ENCODE data around the gene ASGR1. TPM values are rescaled to one million over a fixed set of nuclear protein-coding genes. Genes with fewer than 3 reads are reported as not detected.

The ASGR1 gene
- total RNA-seq, 1 donor from 2014 or later: 1.9 TPM

DNA sequence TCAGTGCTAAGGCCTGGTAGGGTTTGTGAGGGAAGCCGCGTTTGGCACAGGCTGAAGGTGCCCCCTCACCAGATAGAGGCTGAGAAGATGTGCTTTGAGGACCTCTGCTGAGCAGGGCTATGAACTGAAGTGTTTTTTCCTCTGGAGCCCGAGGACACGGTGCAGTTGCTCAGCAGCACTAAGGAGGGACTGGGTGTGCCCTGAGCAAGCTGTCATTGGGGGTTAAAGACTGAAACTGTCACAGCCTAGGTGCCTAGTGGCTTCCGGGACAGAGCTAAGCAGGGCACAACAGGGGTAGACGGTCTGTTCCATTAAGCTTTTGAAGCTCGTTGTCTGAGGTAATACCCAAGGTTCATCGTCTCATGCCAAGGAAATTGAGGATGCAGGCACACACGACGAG is 39.8 kb downstream of the ASGR1 start:
- no peaks in the 10 kb centered on the region for H3K36me3 Mint-ChIP-seq (ENCODE audit: low read depth)
- no peaks in the 10 kb centered on the region for H3K9me3 Mint-ChIP-seq (ENCODE audit: low read depth)
- TF ChIP-seq, protein P1, sequence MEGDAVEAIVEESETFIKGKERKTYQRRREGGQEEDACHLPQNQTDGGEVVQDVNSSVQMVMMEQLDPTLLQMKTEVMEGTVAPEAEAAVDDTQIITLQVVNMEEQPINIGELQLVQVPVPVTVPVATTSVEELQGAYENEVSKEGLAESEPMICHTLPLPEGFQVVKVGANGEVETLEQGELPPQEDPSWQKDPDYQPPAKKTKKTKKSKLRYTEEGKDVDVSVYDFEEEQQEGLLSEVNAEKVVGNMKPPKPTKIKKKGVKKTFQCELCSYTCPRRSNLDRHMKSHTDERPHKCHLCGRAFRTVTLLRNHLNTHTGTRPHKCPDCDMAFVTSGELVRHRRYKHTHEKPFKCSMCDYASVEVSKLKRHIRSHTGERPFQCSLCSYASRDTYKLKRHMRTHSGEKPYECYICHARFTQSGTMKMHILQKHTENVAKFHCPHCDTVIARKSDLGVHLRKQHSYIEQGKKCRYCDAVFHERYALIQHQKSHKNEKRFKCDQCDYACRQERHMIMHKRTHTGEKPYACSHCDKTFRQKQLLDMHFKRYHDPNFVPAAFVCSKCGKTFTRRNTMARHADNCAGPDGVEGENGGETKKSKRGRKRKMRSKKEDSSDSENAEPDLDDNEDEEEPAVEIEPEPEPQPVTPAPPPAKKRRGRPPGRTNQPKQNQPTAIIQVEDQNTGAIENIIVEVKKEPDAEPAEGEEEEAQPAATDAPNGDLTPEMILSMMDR (IDR thresholded peaks at IDR 0.05): no peak
- no peak overlapping the region for H3K4me3 Mint-ChIP-seq (ENCODE audit: unreplicated experiment)
- no peak for DNase-seq (ENCODE audit: low spot score)
- no peak overlapping the region for H3K27ac Mint-ChIP-seq (ENCODE audit: unreplicated experiment)
- H3K27me3 Mint-ChIP-seq (ENCODE audit: low read depth): peaks cover 42% of the 10 kb centered on the region
- no peaks in the 10 kb centered on the region for H3K4me1 Mint-ChIP-seq (ENCODE audit: low read depth)

DNA sequence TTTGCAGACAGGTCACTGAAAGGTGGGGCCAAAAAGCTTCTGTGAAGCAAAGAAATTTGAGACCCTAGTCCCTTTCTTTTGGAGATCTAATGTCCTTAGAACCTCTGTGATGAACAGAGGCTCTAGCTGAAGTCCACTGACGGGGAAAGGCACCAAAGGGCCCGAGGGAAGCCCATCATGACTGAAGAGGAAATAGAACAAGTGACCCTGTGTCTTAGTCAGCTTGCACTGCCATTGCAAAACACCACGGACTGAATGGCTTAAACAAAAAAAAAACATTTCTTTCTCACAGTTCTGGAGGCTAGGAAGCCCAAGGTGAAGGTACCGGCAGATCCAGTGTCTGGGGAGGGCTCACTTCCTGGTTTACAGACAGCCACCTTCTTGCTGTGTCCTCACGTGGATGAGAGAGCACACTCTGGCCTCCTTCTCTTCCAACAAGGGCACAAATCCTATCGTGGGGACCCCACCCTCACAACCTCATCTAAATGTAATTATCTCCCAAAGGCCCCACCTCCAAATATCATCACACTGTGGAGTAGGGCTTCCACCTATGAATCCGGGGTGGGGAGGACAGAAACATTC is 40.3 kb downstream of the ASGR1 start:
- no peak for DNase-seq (ENCODE audit: low spot score)

DNA sequence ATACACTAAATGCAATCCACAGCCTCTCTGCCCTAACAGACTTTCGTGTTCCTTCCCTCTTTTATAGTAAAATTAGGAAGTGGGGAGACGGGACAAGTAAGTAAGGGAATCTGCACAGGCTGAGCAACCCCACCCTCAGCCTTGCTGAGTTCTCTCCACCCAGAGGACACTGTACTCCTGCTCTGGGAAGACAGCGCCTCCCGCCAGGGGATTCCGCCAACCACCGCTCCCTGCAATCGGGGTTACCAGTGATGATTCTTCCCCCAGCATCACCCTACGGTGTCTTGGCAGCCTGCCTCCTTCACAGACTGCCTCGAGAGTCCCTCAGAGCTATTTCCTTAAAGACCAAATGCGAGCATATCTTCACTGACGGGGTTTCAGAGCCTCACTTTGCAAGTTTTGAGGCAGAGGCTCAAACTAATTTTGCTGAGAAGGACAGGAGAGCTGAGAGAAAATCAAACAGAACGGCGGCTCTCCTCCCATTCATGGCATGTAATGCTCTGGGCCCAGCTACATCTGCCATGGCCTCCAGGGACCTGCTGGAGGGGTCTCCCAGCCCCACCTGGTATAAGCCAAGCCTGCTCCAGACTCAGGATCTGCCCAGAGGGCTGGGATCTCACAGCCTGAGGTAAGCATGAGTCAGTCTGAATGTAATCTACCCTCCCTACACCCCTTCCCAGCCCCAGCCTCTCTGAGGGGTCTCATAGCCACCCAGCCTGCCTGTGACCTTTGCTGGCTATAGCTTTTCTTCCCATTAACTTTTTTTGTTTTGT is 41.8 kb downstream of the ASGR1 start:
- no peak overlapping the region for H3K4me3 Mint-ChIP-seq (ENCODE audit: unreplicated experiment)
- H3K27ac Mint-ChIP-seq (ENCODE audit: unreplicated experiment): no peak overlapping the region
- TF ChIP-seq, protein P1 (IDR thresholded peaks at IDR 0.05): no peak
- no peaks in the 10 kb centered on the region for H3K9me3 Mint-ChIP-seq (ENCODE audit: low read depth)
- no peak for DNase-seq (ENCODE audit: low spot score)
- H3K4me1 Mint-ChIP-seq (ENCODE audit: low read depth): peaks cover 2% of the 10 kb centered on the region
- peaks cover 45% of the 10 kb centered on the region for H3K27me3 Mint-ChIP-seq (ENCODE audit: low read depth)
- no peaks in the 10 kb centered on the region for H3K36me3 Mint-ChIP-seq (ENCODE audit: low read depth)

More for the DNA sequence above, 40.3 kb downstream of the ASGR1 start:
- H3K4me3 Mint-ChIP-seq (ENCODE audit: unreplicated experiment): no peak overlapping the region
- H3K27me3 Mint-ChIP-seq (ENCODE audit: low read depth): peaks cover 42% of the 10 kb centered on the region
- H3K36me3 Mint-ChIP-seq (ENCODE audit: low read depth): no peaks in the 10 kb centered on the region
- H3K4me1 Mint-ChIP-seq (ENCODE audit: low read depth): no peaks in the 10 kb centered on the region
- H3K9me3 Mint-ChIP-seq (ENCODE audit: low read depth): no peaks in the 10 kb centered on the region
- TF ChIP-seq, protein P1 (IDR thresholded peaks at IDR 0.05): no peak
- no peak overlapping the region for H3K27ac Mint-ChIP-seq (ENCODE audit: unreplicated experiment)

DNA sequence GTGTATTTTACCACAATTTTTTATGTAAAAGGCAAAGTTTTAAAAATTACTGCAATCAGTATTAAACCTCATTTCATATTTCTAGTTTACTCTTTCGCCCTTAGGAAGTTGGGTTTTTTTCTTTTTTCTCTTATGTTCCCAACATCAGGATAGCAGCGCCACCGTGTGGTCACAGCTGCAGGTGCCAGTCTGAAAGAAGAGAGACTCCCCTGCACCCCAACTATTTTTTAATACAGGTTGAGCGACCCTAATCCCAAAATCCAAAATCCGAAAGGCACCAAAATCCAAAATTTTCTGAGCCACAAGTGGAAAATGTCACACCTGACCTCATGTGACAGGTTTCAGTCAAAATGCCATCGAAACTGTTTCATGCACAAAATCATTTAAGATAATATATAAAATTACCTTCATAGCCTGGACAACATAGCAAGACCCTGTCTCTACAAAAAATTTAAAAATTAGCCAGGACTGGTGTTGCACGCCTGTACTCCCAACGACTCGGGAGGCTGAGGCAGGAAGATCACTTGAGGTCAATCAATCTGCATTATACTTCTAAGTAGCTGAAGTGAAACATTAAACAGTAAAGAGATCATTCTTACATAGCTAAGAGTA is 42.8 kb downstream of the ASGR1 start:
- TF ChIP-seq, protein P1 (IDR thresholded peaks at IDR 0.05): peak; percentile 98
- no peak for DNase-seq (ENCODE audit: low spot score)
- no peak overlapping the region for H3K27ac Mint-ChIP-seq (ENCODE audit: unreplicated experiment)
- no peaks in the 10 kb centered on the region for H3K9me3 Mint-ChIP-seq (ENCODE audit: low read depth)
- peak overlapping the region; percentile 25 for H3K4me3 Mint-ChIP-seq (ENCODE audit: unreplicated experiment)
- no peaks in the 10 kb centered on the region for H3K36me3 Mint-ChIP-seq (ENCODE audit: low read depth)
- peaks cover 39% of the 10 kb centered on the region for H3K27me3 Mint-ChIP-seq (ENCODE audit: low read depth)
- peaks cover 2% of the 10 kb centered on the region for H3K4me1 Mint-ChIP-seq (ENCODE audit: low read depth)

DNA sequence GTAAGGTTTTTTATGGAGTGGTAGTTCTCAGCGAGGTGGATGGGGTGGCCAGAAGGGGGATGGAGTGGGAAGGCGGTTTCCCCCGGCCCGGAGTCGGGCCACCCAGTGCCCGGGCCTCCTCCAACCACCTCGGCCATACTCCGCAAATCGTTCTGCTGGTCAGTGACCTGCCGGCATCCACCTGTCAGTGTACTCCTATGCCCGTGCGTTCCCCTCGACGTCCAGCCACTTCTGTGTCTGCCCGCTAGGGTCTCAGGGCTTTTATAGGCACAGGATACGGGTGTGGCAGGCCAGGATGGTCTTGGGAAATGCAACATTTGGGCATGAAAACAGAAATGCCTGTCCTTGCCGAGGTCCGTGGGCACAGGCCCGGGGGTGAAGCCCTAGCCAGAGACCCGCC is 45.3 kb downstream of the ASGR1 start:
- Mint-ChIP-seq H3K4me1 (ENCODE audit: low read depth) (peaks cover 2% of the 10 kb centered on the region), H3K9me3 (ENCODE audit: low read depth) (no peaks in the 10 kb centered on the region), H3K36me3 (ENCODE audit: low read depth) (no peaks in the 10 kb centered on the region), H3K27me3 (ENCODE audit: low read depth) (peaks cover 32% of the 10 kb centered on the region), H3K27ac (ENCODE audit: unreplicated experiment) (no peak overlapping the region), H3K4me3 (ENCODE audit: unreplicated experiment) (no peak overlapping the region)
- TF ChIP-seq, protein P1 (IDR thresholded peaks at IDR 0.05): no peak
- DNase-seq (ENCODE audit: low spot score): no peak
